Right cardiac atrium (tissue), 5 donors: ENCODE results near the gene NT5C. TPM values are rescaled to one million over a fixed set of nuclear protein-coding genes. Genes with fewer than 3 reads are reported as not detected.

ENCODE experiments used
- ATAC-seq, 2 donors: fragments of 200-7000 bp; cut with Tn5 transposase; one replicate each; pipeline versions ENCODE4 v1.8.0 to v1.9.1; 2020; ENCODE audit warnings: moderate library complexity in 2 of 2, mild to moderate bottlenecking in 1 of 2
- DNase-seq, 3 donors: peaks; one replicate each; pipeline ENCODE4 v3.0.0-alpha.2; 2020
- H3K27ac ChIP-seq: one replicate; pipeline ENCODE4 v1.5.1; 2013; ENCODE audit warnings: mild to moderate bottlenecking, low read length, control low read depth, moderate library complexity
- H3K27me3 ChIP-seq: one replicate; pipeline ENCODE4 v1.6.1; 2013; ENCODE audit not compliant: control insufficient read depth, insufficient read depth
- H3K4me1 ChIP-seq: one replicate; pipeline ENCODE4 v1.6.1; 2013; ENCODE audit warnings: low read length; ENCODE audit not compliant: control insufficient read depth, insufficient read depth
- H3K4me3 ChIP-seq: one replicate; pipeline ENCODE4 v1.5.1; 2013; ENCODE audit warnings: low read length, control low read depth
- H3K9me3 ChIP-seq: one replicate; pipeline ENCODE4 v1.6.1; 2013; ENCODE audit warnings: low read length; ENCODE audit not compliant: control insufficient read depth
- WGBS: extraction: QIAGEN DNeasy Blood & Tissue Kit; methylation state at CpG from one replicate; pipeline ENCODE4 v1.1.7; 2013; 5-methylcytosine and 5-hydroxymethylcytosine counted together
- intact Hi-C, 4 donors: fragments of 100-400 bp; cut with DNase I; formaldehyde crosslinking; loops; one replicate each; pipeline versions ENCODE4 v1.11.0 to v1.14.0; 2022 to 2023
- polyA plus RNA-seq: library from polyadenylated mRNA; stranded (reverse); fragments of 200-250 nt; gene quantifications from one replicate; pipeline ENCODE4 v1.2.3, GENCODE V29; 2013
- total RNA-seq, 4 donors: library from RNA; stranded (reverse); fragmentation: NEBNext Ultra II Directional; extraction: Animal tissue kit (Norgen Biotek cat#: 25700); gene quantifications; one replicate each; pipeline ENCODE4 v1.2.1, GENCODE V29; 2021
- donor health status: healthy with polysubstance abuse.
- donor health status: DM: no; HTN: yes; CAD: no.
- donor health status: DM: no; HTN: no; CAD: no.
- donor health status: DM: no; HTN: yes; CAD: no; lungs with severe emphysema.
- donor health status: DM: yes; HTN: yes; CAD: no.

NT5C gene
- total and polyA plus RNA-seq, 5 donors = 29.1 to 37.5 (median 35.0) TPM

DNA sequence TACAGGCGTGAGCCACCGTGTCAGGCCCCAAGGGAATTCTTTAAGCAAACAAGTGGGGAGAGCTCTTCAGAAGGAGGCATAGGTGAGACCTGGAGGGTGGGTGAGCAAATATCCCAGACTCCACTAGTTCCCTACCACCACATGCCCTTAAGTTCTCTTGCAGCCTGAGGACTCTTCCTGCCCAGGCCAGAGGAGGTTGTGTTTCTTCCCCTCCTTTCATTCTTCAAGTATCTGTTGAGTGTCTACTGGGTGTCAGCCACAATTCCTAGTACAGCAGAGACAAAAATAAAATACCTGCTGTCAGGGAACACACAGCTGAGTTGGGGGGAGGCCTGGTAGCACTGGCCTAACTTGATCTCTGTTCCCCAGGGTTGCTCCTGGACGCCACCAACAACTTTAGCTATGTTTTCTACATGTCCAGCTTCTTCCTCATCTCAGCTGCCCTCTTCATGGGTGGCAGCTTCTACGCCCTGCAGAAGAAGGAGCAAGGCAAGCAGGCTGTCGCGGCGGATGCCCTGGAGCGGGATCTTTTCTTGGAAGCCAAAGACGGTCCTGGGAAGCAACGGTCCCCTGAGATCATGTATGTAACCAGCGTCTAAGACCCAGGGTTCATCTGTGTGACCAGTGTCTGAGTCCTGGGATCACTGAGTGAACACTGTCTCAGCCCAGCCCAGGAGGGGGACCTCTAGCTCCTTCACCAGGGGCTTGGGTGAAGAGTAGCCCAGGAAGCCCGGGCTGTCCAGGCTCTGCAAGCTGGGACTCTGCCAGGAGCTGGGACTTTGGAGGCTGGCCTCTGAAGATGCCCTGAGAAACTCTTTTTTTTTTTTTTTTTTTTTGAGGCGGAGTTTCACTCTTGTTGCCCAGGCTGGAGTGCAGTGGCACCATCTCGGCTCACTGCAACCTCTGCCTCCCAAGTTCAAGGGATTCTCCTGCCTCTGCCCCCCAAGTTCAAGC lies 27.7 kb downstream of the NT5C start:
- 74% methylated on average over 14 of the region's 14 CpGs for WGBS
- H3K4me3 ChIP-seq = no peak overlapping the region
- ATAC-seq = peak in 1 of 2 donors; percentile 24

DNA sequence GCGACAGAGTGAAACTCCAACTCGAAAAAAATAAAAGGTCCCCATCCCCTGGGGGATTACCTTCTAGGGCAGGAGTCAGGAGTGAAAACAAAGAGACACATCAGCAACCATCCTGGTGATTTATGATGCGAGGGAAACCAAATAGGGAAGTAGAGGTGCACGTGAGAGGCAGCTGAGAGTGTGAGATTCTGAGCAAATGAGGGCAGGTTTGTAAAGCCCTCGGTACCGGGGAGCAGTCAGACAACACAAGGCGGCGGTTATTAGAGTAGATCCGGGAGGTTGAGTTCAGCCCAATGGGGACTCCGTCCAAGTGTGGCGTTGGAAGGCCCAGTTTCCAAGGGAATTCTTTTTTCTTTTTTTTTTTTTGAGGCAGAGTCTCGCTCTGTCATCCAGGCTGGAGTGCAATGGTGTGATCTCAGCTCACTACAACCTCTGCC lies 29.1 kb downstream of the NT5C start:
- intact Hi-C loops = no loop called here
- Histone ChIP-seq H3K9me3 (no peaks in the 10 kb centered on the region), H3K27me3 (no peaks in the 10 kb centered on the region), H3K27ac (no peak overlapping the region), H3K4me3 (no peak overlapping the region), H3K4me1 (peaks cover 4% of the 10 kb centered on the region)
- no peak for ATAC-seq
- WGBS = 59% methylated on average over 12 of the region's 12 CpGs
- DNase-seq = no peak

More for the DNA sequence above, 27.7 kb downstream of the NT5C start:
- intact Hi-C loops = no loop called here
- no peaks in the 10 kb centered on the region for H3K27me3 ChIP-seq
- H3K4me1 ChIP-seq = peaks cover 4% of the 10 kb centered on the region
- peak in 1 of 3 donors; percentile 40 for DNase-seq
- H3K27ac ChIP-seq = peak overlapping the region; percentile 34
- no peaks in the 10 kb centered on the region for H3K9me3 ChIP-seq

- Histone ChIP-seq H3K4me1 (peaks cover 4% of the 10 kb centered on the region), H3K27me3 (no peaks in the 10 kb centered on the region), H3K9me3 (no peaks in the 10 kb centered on the region), H3K4me3 (no peak overlapping the region), H3K27ac (no peak overlapping the region)
- intact Hi-C loops = no loop called here
- ATAC-seq (no peak), DNase-seq (peak in 1 of 3 donors; percentile 42)
- 96% methylated on average over 31 of the region's 31 CpGs for WGBS
These were observed 31.5 kb downstream of the NT5C start for GRCh38 chr17:75099881-75100595.

DNA sequence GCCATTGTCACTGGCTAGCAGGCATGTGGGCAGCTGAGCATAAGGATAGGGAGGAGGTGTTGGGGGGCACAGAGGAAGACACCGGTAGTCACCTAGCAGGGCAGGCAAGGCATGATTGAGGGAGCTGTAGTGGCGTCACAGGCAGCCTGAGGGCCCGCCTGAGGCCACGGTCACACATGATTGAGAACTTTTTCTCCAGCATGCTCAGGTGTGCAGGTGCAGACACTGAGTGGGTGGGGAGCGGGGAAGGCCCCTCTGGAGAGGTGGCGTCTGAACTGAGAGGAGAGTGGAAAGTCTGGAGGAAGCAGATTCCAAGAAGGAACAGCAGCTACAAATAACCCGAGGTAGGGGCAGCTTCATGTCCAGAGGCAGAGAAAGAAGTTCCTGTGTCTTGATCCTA lies 32.7 kb downstream of the NT5C start:
- Histone ChIP-seq H3K9me3 (no peaks in the 10 kb centered on the region), H3K4me1 (peaks cover 2% of the 10 kb centered on the region), H3K4me3 (no peak overlapping the region), H3K27me3 (no peaks in the 10 kb centered on the region), H3K27ac (no peak overlapping the region)
- DNase-seq = peak in 1 of 3 donors; percentile 36
- ATAC-seq = no peak
- 92% methylated on average over 7 of the region's 7 CpGs for WGBS
- intact Hi-C loops = no loop called here

- 98% methylated on average over 7 of the region's 7 CpGs for WGBS
- H3K9me3 ChIP-seq = no peaks in the 10 kb centered on the region
- DNase-seq (peak in 1 of 3 donors; percentile 40), ATAC-seq (no peak)
- intact Hi-C loops = no loop called here
- H3K4me1 ChIP-seq = no peaks in the 10 kb centered on the region
- H3K27ac ChIP-seq = no peak overlapping the region
- H3K4me3 ChIP-seq = no peak overlapping the region
- H3K27me3 ChIP-seq = no peaks in the 10 kb centered on the region
These were observed 33.7 kb downstream of the NT5C start for GRCh38 chr17:75097865-75098264.

GRCh38 chr17:75096082-75096625 lies 35.4 kb downstream of the NT5C start:
- Histone ChIP-seq H3K27me3 (no peaks in the 10 kb centered on the region), H3K4me1 (no peaks in the 10 kb centered on the region), H3K9me3 (no peaks in the 10 kb centered on the region), H3K4me3 (no peak overlapping the region), H3K27ac (no peak overlapping the region)
- peak; percentile 68 to 86 (median 84) for DNase-seq
- WGBS = 35% methylated on average over 14 of the region's 14 CpGs
- intact Hi-C loops = no loop called here
- ATAC-seq = peak; percentile 81 to 88

DNA sequence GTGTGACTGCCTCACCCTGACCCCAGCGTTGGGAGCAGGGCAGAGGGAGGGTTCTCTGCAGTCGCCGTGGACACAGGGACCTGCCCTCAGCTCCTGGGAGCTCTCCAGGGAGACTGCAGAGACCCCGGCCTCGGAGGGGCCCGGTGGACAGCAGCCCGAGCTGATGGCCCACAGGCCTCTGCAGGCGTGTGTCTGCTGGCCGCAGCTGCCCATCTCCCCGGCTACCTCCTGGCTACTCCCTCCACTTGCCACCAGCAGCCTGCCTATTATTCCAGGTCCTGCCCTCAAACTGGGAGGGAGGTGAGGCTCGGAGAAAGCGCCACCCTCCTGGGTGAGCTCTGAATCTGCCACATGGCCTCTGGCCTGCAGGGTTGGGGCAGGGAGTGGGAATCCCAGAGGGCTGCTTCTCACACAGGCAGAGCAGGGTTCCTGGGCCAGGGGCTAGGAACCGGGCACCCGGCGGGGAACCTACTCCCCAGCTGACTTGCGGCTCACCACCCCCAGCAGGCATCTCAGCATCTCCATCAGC lies 36.6 kb downstream of the NT5C start:
- intact Hi-C loops = no loop called here
- no peaks in the 10 kb centered on the region for H3K4me1 ChIP-seq
- WGBS = 72% methylated on average over 16 of the region's 16 CpGs
- H3K9me3 ChIP-seq = no peaks in the 10 kb centered on the region
- no peaks in the 10 kb centered on the region for H3K27me3 ChIP-seq
- no peak overlapping the region for H3K4me3 ChIP-seq
- DNase-seq (peak in 1 of 3 donors; percentile 31), ATAC-seq (no peak)
- H3K27ac ChIP-seq = no peak overlapping the region

DNA sequence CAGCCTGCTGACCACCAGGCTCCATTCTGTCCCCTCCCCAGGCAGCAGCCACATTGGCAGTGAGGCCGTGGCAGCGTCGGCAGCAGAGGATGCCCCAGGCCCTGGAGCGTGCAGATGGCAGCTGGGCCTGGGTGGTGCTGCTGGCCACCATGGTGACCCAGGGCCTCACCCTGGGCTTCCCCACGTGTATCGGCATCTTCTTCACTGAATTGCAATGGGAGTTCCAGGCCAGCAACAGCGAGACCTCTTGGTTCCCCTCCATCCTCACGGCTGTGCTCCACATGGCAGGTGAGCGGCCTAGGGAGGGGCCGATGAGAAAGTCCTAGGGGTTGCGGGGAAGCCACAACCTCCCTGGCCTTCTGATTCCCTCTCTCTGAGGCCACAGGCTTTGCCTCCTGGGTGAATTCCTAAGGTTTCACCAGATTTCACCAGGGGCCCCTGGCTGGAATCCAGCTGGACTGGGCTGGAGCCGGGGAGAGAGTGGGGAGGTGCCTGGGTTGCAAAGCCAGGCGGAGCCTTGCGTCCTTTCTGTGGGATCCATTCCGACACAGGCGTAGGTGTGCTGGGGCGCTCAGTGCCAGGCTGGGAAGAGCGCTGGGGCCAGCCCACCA lies 37.9 kb downstream of the NT5C start:
- Histone ChIP-seq H3K27ac (no peak overlapping the region), H3K4me3 (no peak overlapping the region), H3K9me3 (no peaks in the 10 kb centered on the region), H3K27me3 (no peaks in the 10 kb centered on the region), H3K4me1 (peaks cover 4% of the 10 kb centered on the region)
- DNase-seq (no peak), ATAC-seq (no peak)
- 88% methylated on average over 18 of the region's 18 CpGs for WGBS
- intact Hi-C loops = no loop called here

DNA sequence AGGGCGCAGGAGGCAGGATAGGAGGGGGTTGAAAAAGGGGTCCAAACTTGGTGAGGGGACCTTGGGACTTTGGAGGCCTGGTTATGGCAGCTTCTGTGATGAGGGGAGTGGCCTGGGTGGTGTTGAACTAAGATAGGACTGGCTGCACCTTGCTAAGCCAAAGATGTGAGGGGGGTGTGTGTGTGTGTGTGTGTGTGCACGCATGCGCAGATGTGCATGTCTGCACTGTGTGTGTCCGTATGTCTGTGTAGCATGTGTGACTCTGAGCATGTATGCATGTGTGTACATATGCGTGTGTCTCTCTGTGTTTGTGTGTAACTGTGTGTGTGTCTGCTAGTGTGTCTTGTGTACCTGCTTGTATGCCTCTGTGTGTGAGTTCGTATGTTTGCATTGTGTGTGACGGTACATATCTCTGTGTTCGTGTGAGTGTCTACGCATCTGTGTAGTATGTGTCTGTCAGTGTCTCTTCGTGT lies 39.7 kb downstream of the NT5C start:
- DNase-seq (no peak), ATAC-seq (no peak)
- 77% methylated on average over 10 of the region's 10 CpGs for WGBS
- Histone ChIP-seq H3K27ac (peak overlapping the region; percentile 69), H3K27me3 (no peaks in the 10 kb centered on the region), H3K4me3 (no peak overlapping the region), H3K9me3 (no peaks in the 10 kb centered on the region), H3K4me1 (peaks cover 6% of the 10 kb centered on the region)
- intact Hi-C loops = no loop called here
